Endothelial cell of umbilical vein (primary cell): ENCODE measurements around the gene PSENEN.

Experiments used
- CTCF ChIP-seq, 2 donors: IDR thresholded peaks; 1 replicate in 1 of 2; 2 replicates in 1 of 2; pipeline ENCODE4 v1.5.1; 2011; ENCODE audit warnings: low read length in 2 of 2, mild to moderate bottlenecking in 2 of 2, moderate library complexity in 2 of 2, control low read depth in 1 of 2, inconsistent platforms in 1 of 2, low read depth in 1 of 2; ENCODE audit not compliant: insufficient read depth in 1 of 2; ENCODE audit errors: extremely low read depth in 1 of 2
- EZH2 ChIP-seq: IDR thresholded peaks from 2 replicates; pipeline ENCODE4 v1.6.1; 2012; ENCODE audit warnings: borderline replicate concordance, low read depth, mild to moderate bottlenecking, moderate library complexity, low read length, inconsistent platforms; ENCODE audit not compliant: severe bottlenecking
- GATA2 ChIP-seq: IDR thresholded peaks from 2 replicates; pipeline ENCODE4 v1.7.0; 2011; ENCODE audit warnings: low read depth, mild to moderate bottlenecking, moderate library complexity, mixed read lengths, low read length; ENCODE audit not compliant: insufficient read length, insufficient read depth
- MYC ChIP-seq: IDR thresholded peaks from one replicate; pipeline ENCODE4 v1.6.1; 2011; ENCODE audit warnings: mild to moderate bottlenecking, low read depth, low read length
- POLR2A ChIP-seq: IDR thresholded peaks from 2 replicates; pipeline ENCODE4 v1.6.1; 2012; ENCODE audit warnings: low read depth, mild to moderate bottlenecking, control low read depth, low read length
- POLR2AphosphoS5 ChIP-seq: IDR thresholded peaks from 2 replicates; pipeline ENCODE4 v1.6.1; 2012; ENCODE audit warnings: low read depth, mild to moderate bottlenecking, control low read depth, low read length, moderate library complexity; ENCODE audit not compliant: insufficient read depth

- no peak for TF ChIP-seq POLR2A
- TF ChIP-seq CTCF (IDR thresholded peaks at IDR 0.05; ENCODE audit: extremely low read depth in 1 of 2, insufficient read depth in 1 of 2, low read depth in 1 of 2, low read length in 2 of 2) = no peak
- TF ChIP-seq EZH2 = no peak
- TF ChIP-seq POLR2AphosphoS5 = no peak
- TF ChIP-seq GATA2 = no peak
- TF ChIP-seq MYC = no peak
Observed at GRCh38 chr19:35718345-35719041, 27.0 kb upstream of the PSENEN start.
